K562 (cell line): Measurements from ENCODE around the gene GEMIN2. TPM values are rescaled to one million over a fixed set of nuclear protein-coding genes. Genes with fewer than 3 reads are reported as not detected.

Experiments used
- CREM ChIP-seq: IDR thresholded peaks from 2 replicates; pipeline ENCODE4 v1.6.1; 2014; ENCODE audit warnings: antibody characterized with exemption, low read depth
- HDAC1 ChIP-seq, 2 experiments: fragments of 450-650 bp; IDR thresholded peaks; 2 replicates each; pipeline ENCODE4 v1.6.1; 2016 to 2017; ENCODE audit warnings: inconsistent platforms in 1 of 2, mild to moderate bottlenecking in 1 of 2, moderate library complexity in 1 of 2
- KDM4B ChIP-seq, 2 experiments: fragments of 450-650 bp in 1 of 2; sonication (generic) in 1 of 2; IDR thresholded peaks; 2 replicates each; pipeline ENCODE4 v1.6.1; 2016 to 2017; ENCODE audit warnings: borderline replicate concordance in 2 of 2, antibody characterized with exemption in 1 of 2, low read depth in 1 of 2, mild to moderate bottlenecking in 1 of 2
- LEF1 ChIP-seq: fragments of 450-650 bp; IDR thresholded peaks from 2 replicates; pipeline ENCODE4 v1.6.1; 2016; ENCODE audit warnings: mild to moderate bottlenecking
- MAFF ChIP-seq: IDR thresholded peaks from 2 replicates; pipeline ENCODE4 v1.6.1; 2012; ENCODE audit warnings: low read length, improper control_type of control experiment
- MTA1 ChIP-seq: fragments of 450-650 bp; IDR thresholded peaks from 2 replicates; pipeline ENCODE4 v1.6.1; 2017; ENCODE audit warnings: borderline replicate concordance
- NBN ChIP-seq: fragments of 450-650 bp; IDR thresholded peaks from 2 replicates; pipeline ENCODE4 v1.6.1; 2016; ENCODE audit warnings: low read depth, mild to moderate bottlenecking
- NFRKB ChIP-seq: fragments of 450-650 bp; IDR thresholded peaks from 2 replicates; pipeline ENCODE4 v1.6.1; 2016; ENCODE audit warnings: low read depth
- NR2C1 ChIP-seq, 2 experiments: fragments of 450-650 bp; IDR thresholded peaks; 2 replicates each; pipeline ENCODE4 v1.6.1; 2017; ENCODE audit warnings: mild to moderate bottlenecking in 2 of 2, antibody characterized with exemption in 1 of 2, inconsistent platforms in 1 of 2, missing compliant biosample characterization in 1 of 2, missing genetic modification characterization in 1 of 2
- PTTG1 ChIP-seq: fragments of 450-650 bp; IDR thresholded peaks from 2 replicates; pipeline ENCODE4 v1.6.1; 2016; ENCODE audit warnings: low read depth, mild to moderate bottlenecking, missing genetic modification characterization, missing compliant biosample characterization
- SMARCA4 ChIP-seq: fragments of 450-650 bp; IDR thresholded peaks from 2 replicates; pipeline ENCODE4 v1.6.1; 2016
- TAF1 ChIP-seq: IDR thresholded peaks from 2 replicates; pipeline ENCODE4 v1.6.1; 2011; ENCODE audit warnings: mild to moderate bottlenecking, low read length, moderate library complexity; ENCODE audit not compliant: insufficient read depth, control insufficient read depth, severe bottlenecking; ENCODE audit errors: extremely low read depth
- ZKSCAN3 ChIP-seq: fragments of 250-450 bp; sonication (Bioruptor Pico); IDR thresholded peaks from 2 replicates; pipeline ENCODE4 v1.4.0; 2020
- polyA plus RNA-seq, 8 experiments: library from polyadenylated mRNA; depleted of rRNA in 4 of 8; stranded (reverse) in 5 of 8; unstranded in 3 of 8; fragments of >200 nt; fragmentation: Nextera tagmentation in 2 of 8; fragmentation: Illumina TruSeq in 1 of 8; extraction: Ambion mirVana in 2 of 8; extraction: Trizol in 1 of 8; gene quantifications; 2 replicates each; pipeline versions ENCODE4 v1.2.1 to v1.2.3, GENCODE V29; 2011 to 2014; ENCODE audit warnings: inconsistent platforms in 1 of 8, missing spikeins in 1 of 8
- total RNA-seq, 7 experiments: library from RNA; depleted of rRNA in 6 of 7; stranded (reverse); fragments of >200 nt in 6 of 7; fragmentation: Illumina TruSeq in 2 of 7; extraction: Trizol in 2 of 7; gene quantifications; 2 replicates each; pipeline versions ENCODE4 v1.2.1 to v1.2.3, GENCODE V29; 2011 to 2021; ENCODE audit warnings: low replicate concordance in 1 of 7
- TF ChIP-seq, protein P1 (sequence below): fragments of 200-600 bp; sonication (generic); IDR thresholded peaks from one replicate; pipeline ENCODE4 v1.6.1; 2012; ENCODE audit warnings: mild to moderate bottlenecking, low read depth, low read length, inconsistent platforms
- TF ChIP-seq, protein P2 (sequence below): sonication (generic); formaldehyde crosslinking; IDR thresholded peaks from 2 replicates; pipeline ENCODE4 v1.8.1; 2023; ENCODE audit warnings: mild to moderate bottlenecking, missing genetic modification reagents, moderate library complexity

GEMIN2 gene
- total and polyA plus RNA-seq, 9 of the 15 experiments (the other 6 are each of a cell fraction or from before 2014, with no cell fraction given), result 23.0 to 87.6 (median 45.5) TPM

DNA sequence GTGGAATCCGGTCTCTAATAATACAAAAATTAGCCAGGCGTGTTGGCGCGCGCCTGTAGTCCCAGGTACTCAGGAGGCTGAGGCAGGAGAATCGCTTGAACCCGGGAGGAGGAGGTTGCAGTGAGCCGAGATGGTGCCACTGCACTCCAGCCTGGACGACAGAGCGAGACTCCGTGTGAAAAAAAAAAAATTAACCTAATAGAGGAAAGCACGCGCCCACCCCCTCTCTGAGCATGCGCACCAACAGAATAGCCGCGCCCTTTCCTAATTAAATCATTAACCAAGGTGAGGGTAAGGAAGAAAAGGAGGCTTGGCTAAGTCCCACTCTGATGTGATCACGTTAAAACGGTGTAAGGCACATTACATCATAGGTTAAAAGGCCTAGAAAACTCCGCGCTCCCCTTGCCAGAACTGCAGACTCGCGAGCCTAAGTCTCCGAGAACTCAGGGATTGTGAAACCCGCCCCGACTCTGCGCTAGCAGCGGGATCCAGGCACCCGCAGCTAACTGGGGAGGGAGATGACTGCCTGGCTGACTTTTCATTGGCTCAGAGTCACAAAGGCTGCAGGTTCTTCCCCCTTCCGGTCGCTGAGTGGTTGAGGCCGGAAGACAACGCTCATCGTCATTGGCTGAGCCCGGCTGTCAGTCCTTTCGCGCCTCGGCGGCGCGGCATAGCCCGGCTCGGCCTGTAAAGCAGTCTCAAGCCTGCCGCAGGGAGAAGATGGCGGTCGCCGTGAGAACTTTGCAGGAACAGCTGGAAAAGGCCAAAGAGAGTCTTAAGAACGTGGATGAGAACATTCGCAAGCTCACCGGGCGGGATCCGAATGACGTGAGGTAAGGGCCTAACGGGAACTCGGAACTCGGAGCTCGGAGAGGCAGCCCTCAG is 60.7 kb downstream of the GEMIN2 start, which contains the start of gene PNN (continued):
- TF ChIP-seq, protein P1, sequence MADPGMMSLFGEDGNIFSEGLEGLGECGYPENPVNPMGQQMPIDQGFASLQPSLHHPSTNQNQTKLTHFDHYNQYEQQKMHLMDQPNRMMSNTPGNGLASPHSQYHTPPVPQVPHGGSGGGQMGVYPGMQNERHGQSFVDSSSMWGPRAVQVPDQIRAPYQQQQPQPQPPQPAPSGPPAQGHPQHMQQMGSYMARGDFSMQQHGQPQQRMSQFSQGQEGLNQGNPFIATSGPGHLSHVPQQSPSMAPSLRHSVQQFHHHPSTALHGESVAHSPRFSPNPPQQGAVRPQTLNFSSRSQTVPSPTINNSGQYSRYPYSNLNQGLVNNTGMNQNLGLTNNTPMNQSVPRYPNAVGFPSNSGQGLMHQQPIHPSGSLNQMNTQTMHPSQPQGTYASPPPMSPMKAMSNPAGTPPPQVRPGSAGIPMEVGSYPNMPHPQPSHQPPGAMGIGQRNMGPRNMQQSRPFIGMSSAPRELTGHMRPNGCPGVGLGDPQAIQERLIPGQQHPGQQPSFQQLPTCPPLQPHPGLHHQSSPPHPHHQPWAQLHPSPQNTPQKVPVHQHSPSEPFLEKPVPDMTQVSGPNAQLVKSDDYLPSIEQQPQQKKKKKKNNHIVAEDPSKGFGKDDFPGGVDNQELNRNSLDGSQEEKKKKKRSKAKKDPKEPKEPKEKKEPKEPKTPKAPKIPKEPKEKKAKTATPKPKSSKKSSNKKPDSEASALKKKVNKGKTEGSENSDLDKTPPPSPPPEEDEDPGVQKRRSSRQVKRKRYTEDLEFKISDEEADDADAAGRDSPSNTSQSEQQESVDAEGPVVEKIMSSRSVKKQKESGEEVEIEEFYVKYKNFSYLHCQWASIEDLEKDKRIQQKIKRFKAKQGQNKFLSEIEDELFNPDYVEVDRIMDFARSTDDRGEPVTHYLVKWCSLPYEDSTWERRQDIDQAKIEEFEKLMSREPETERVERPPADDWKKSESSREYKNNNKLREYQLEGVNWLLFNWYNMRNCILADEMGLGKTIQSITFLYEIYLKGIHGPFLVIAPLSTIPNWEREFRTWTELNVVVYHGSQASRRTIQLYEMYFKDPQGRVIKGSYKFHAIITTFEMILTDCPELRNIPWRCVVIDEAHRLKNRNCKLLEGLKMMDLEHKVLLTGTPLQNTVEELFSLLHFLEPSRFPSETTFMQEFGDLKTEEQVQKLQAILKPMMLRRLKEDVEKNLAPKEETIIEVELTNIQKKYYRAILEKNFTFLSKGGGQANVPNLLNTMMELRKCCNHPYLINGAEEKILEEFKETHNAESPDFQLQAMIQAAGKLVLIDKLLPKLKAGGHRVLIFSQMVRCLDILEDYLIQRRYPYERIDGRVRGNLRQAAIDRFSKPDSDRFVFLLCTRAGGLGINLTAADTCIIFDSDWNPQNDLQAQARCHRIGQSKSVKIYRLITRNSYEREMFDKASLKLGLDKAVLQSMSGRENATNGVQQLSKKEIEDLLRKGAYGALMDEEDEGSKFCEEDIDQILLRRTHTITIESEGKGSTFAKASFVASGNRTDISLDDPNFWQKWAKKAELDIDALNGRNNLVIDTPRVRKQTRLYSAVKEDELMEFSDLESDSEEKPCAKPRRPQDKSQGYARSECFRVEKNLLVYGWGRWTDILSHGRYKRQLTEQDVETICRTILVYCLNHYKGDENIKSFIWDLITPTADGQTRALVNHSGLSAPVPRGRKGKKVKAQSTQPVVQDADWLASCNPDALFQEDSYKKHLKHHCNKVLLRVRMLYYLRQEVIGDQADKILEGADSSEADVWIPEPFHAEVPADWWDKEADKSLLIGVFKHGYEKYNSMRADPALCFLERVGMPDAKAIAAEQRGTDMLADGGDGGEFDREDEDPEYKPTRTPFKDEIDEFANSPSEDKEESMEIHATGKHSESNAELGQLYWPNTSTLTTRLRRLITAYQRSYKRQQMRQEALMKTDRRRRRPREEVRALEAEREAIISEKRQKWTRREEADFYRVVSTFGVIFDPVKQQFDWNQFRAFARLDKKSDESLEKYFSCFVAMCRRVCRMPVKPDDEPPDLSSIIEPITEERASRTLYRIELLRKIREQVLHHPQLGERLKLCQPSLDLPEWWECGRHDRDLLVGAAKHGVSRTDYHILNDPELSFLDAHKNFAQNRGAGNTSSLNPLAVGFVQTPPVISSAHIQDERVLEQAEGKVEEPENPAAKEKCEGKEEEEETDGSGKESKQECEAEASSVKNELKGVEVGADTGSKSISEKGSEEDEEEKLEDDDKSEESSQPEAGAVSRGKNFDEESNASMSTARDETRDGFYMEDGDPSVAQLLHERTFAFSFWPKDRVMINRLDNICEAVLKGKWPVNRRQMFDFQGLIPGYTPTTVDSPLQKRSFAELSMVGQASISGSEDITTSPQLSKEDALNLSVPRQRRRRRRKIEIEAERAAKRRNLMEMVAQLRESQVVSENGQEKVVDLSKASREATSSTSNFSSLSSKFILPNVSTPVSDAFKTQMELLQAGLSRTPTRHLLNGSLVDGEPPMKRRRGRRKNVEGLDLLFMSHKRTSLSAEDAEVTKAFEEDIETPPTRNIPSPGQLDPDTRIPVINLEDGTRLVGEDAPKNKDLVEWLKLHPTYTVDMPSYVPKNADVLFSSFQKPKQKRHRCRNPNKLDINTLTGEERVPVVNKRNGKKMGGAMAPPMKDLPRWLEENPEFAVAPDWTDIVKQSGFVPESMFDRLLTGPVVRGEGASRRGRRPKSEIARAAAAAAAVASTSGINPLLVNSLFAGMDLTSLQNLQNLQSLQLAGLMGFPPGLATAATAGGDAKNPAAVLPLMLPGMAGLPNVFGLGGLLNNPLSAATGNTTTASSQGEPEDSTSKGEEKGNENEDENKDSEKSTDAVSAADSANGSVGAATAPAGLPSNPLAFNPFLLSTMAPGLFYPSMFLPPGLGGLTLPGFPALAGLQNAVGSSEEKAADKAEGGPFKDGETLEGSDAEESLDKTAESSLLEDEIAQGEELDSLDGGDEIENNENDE, result no peak
- peak; percentile 75 for TF ChIP-seq CREM
- TF ChIP-seq TAF1, result peak; percentile 93
- 0 out of 2 replicates have a peak, but pooled peaks have one; percentile 5 for TF ChIP-seq SMARCA4
- TF ChIP-seq PTTG1 (tag), result no peak
- no peak for TF ChIP-seq MTA1
- no peak for TF ChIP-seq NR2C1 (IDR thresholded peaks at IDR 0.05)
- no peak for TF ChIP-seq NR2C1 (tag; IDR thresholded peaks at IDR 0.05)
- 0 out of 2 replicates have a peak, but pooled peaks have one; percentile 22 for TF ChIP-seq NBN
- no peak for TF ChIP-seq ZKSCAN3 (CRISPR knock-in tag)
- TF ChIP-seq, protein P2, sequence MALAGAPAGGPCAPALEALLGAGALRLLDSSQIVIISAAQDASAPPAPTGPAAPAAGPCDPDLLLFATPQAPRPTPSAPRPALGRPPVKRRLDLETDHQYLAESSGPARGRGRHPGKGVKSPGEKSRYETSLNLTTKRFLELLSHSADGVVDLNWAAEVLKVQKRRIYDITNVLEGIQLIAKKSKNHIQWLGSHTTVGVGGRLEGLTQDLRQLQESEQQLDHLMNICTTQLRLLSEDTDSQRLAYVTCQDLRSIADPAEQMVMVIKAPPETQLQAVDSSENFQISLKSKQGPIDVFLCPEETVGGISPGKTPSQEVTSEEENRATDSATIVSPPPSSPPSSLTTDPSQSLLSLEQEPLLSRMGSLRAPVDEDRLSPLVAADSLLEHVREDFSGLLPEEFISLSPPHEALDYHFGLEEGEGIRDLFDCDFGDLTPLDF (CRISPR knock-in tag), result no peak
- TF ChIP-seq NFRKB, result peak; percentile 61; the same call in 1 of the 2 replicates
- TF ChIP-seq MAFF, result peak; percentile 49; the same call in 1 of the 2 replicates
- TF ChIP-seq LEF1, result no peak
- TF ChIP-seq KDM4B (IDR thresholded peaks at IDR 0.05; ENCODE audit: borderline replicate concordance in 2 of 2, low read depth in 1 of 2), result peak in 1 of 2 experiments; percentile 55; a peak in 1 of 4 replicates
- 0 out of 4 replicates have a peak, but pooled peaks of 1 of the 2 experiments have one; percentile 13 for TF ChIP-seq HDAC1 (IDR thresholded peaks at IDR 0.05)
